Mucosa of descending colon (tissue), 3 donors: ENCODE measurements around the gene ADGRV1. TPM values are rescaled to one million over a fixed set of nuclear protein-coding genes. Genes with fewer than 3 reads are reported as not detected.

ENCODE experiments used
- ATAC-seq: fragments of 200-7000 bp; cut with Tn5 transposase; one replicate; pipeline ENCODE4 v1.9.1; 2020; ENCODE audit warnings: mild to moderate bottlenecking, moderate library complexity
- DNase-seq, 3 donors: peaks; one replicate each; pipeline ENCODE4 v3.0.0-alpha.2; 2020
- H3K36me3 ChIP-seq: fragments of 200-600 bp; one replicate; pipeline ENCODE4 v1.8.0; 2021; ENCODE audit warnings: low read depth, mild to moderate bottlenecking
- H3K4me1 ChIP-seq: fragments of 200-600 bp; one replicate; pipeline ENCODE4 v1.8.0; 2021; ENCODE audit warnings: low read depth, mild to moderate bottlenecking
- H3K4me3 ChIP-seq: fragments of 200-600 bp; one replicate; pipeline ENCODE4 v1.8.0; 2021; ENCODE audit warnings: mild to moderate bottlenecking
- H3K9me3 ChIP-seq: fragments of 200-600 bp; one replicate; pipeline ENCODE4 v1.8.0; 2021; ENCODE audit warnings: mild to moderate bottlenecking
- intact Hi-C, 2 donors: fragments of 100-400 bp; cut with DNase I in 1 of 2; cut with micrococcal nuclease in 1 of 2; formaldehyde crosslinking; loops; one replicate each; pipeline versions ENCODE4 v1.11.0 to v1.11.1; 2022; cut with DNase I, micrococcal nuclease
- total RNA-seq, 3 donors: library from RNA; stranded (reverse); fragmentation: NEBNext Ultra II Directional in 2 of 3; extraction: Animal tissue kit (Norgen Biotek cat#: 25700) in 2 of 3; gene quantifications; one replicate each; pipeline versions ENCODE4 v1.2.1 to v1.2.4, GENCODE V29; 2021 to 2023
- TF ChIP-seq, protein P1 (sequence below): fragments of 200-600 bp; IDR thresholded peaks from one replicate; pipeline ENCODE4 v1.8.0; 2022; ENCODE audit warnings: antibody characterized with exemption, mild to moderate bottlenecking
- donor health status: DM: no; HTN: no; CAD: no; lungs with moderate emphysema.
- donor health status: DM: no; HTN: no; CAD: no.
- donor health status: DM: no; HTN: yes; CAD: no.

Gene ADGRV1
- total RNA-seq, 3 donors from 2014 or later = 4.5 to 8.6 (median 6.1) TPM

DNA sequence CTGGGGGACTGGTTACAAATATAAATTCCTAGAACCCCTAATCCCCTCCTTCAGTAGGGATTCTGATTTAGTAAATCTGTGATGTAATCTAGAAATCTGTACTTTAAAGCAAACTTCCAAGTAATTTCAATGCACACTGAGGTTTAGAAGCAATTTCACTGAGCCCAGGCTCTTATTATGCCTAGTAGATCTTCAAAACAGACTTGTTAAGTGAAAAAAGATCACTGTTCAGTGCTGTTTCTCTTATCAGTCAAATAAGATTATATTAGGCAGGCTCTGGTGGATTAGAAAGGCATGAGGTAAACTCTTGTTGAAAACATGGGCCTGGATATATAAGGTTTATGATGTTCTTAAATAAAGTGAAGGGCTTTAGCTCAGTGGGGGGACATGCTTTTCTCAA lies 293.9 kb downstream of the ADGRV1 start:
- no peak for DNase-seq
- intact Hi-C loops = loop anchor here in 1 of 2 donors (10.0 kb wide), 1 partner anchor 572 kb away; no protein-coding TSS in a partner anchor
- no peak for ATAC-seq
- TF ChIP-seq, protein P1, sequence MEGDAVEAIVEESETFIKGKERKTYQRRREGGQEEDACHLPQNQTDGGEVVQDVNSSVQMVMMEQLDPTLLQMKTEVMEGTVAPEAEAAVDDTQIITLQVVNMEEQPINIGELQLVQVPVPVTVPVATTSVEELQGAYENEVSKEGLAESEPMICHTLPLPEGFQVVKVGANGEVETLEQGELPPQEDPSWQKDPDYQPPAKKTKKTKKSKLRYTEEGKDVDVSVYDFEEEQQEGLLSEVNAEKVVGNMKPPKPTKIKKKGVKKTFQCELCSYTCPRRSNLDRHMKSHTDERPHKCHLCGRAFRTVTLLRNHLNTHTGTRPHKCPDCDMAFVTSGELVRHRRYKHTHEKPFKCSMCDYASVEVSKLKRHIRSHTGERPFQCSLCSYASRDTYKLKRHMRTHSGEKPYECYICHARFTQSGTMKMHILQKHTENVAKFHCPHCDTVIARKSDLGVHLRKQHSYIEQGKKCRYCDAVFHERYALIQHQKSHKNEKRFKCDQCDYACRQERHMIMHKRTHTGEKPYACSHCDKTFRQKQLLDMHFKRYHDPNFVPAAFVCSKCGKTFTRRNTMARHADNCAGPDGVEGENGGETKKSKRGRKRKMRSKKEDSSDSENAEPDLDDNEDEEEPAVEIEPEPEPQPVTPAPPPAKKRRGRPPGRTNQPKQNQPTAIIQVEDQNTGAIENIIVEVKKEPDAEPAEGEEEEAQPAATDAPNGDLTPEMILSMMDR = no peak
- H3K4me1 ChIP-seq = no peaks in the 10 kb centered on the region
- H3K4me3 ChIP-seq = no peak overlapping the region
- H3K36me3 ChIP-seq = no peaks in the 10 kb centered on the region
- no peaks in the 10 kb centered on the region for H3K9me3 ChIP-seq

DNA sequence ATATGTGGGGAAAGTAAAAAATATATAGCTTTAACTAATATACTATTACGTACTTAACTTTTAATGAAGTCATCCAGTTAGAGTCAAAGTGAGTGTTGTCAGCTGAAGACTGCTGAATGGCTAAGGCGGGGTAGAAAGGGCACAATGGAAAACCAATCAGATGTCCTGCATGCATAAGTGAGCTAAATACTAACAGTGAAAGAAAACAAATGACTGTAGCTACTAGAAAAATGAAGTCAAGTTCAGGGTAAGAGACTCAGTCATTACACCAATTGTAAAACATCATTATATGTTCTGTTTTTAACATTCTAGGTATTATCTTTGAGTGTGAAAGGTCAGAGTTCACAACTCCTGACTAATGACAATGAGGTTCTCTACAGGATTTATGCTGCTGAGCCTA lies 295.2 kb downstream of the ADGRV1 start:
- Histone ChIP-seq H3K9me3 (no peaks in the 10 kb centered on the region), H3K36me3 (no peaks in the 10 kb centered on the region), H3K4me3 (no peak overlapping the region), H3K4me1 (no peaks in the 10 kb centered on the region)
- no peak for DNase-seq
- TF ChIP-seq, protein P1 = no peak
- intact Hi-C loops = loop anchor here in 1 of 2 donors (10.0 kb wide), 1 partner anchor 571 kb away; no protein-coding TSS in a partner anchor
- ATAC-seq = no peak

DNA sequence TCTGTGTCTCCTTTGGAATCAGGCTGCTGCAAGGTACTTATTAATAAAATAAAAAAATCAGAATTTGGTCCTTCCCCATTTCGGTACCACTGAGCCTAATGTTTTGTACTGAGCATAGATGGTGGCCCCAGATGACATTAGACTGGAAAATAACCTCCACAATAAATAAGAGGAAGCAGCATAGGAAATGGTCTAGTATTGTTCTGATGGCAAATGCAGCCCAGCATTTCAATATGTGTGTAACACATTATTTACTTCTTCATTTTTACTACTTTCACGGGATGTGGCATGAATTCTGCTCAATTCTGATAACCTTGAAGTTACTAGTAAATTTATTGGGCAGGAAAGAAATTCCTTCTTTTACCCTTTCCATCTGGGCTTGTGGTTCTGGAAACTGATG lies 295.6 kb downstream of the ADGRV1 start:
- DNase-seq (no peak), ATAC-seq (no peak)
- no peak overlapping the region for H3K4me3 ChIP-seq
- no peaks in the 10 kb centered on the region for H3K4me1 ChIP-seq
- no peaks in the 10 kb centered on the region for H3K36me3 ChIP-seq
- intact Hi-C loops = loop anchor here in 1 of 2 donors (10.0 kb wide), 1 partner anchor 571 kb away; no protein-coding TSS in a partner anchor
- H3K9me3 ChIP-seq = no peaks in the 10 kb centered on the region
- TF ChIP-seq, protein P1 = no peak

DNA sequence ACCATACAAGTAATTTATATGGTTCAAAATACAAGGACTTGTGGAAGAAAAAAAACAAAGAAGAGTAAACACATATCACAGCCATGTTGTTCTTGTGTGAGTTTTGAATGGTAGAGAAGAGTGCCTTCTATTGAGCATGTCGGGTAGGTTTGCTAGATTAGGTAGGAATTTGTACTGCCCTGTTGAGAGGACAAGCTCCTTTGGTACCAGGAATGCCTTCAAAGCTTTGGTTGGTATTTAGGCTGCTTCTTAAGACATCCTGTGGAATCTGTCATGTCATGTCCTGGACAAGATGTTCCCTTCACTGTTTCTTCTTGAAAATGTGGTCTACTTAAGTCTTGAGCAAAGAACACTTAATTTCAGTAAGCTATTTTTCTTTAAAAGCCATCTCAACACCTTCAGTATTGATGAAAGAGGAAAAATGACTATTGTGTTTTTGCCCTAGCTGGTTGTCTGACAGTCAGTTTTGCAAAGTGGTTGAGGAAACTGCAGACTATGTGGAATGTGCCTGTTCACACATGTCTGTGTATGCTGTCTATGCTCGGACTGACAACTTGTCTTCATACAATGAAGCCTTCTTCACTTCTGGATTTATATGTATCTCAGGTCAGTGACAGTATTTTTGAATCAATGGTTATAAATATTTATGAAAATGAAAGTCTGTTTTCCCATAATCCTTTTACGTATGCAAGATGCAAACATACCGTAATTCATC lies 296.9 kb downstream of the ADGRV1 start:
- no peak for ATAC-seq
- TF ChIP-seq, protein P1 = no peak
- Histone ChIP-seq H3K4me1 (no peaks in the 10 kb centered on the region), H3K4me3 (no peak overlapping the region), H3K36me3 (no peaks in the 10 kb centered on the region), H3K9me3 (no peaks in the 10 kb centered on the region)
- DNase-seq = no peak
- intact Hi-C loops = loop anchor here in 1 of 2 donors (10.0 kb wide), 1 partner anchor 569 kb away; no protein-coding TSS in a partner anchor

DNA sequence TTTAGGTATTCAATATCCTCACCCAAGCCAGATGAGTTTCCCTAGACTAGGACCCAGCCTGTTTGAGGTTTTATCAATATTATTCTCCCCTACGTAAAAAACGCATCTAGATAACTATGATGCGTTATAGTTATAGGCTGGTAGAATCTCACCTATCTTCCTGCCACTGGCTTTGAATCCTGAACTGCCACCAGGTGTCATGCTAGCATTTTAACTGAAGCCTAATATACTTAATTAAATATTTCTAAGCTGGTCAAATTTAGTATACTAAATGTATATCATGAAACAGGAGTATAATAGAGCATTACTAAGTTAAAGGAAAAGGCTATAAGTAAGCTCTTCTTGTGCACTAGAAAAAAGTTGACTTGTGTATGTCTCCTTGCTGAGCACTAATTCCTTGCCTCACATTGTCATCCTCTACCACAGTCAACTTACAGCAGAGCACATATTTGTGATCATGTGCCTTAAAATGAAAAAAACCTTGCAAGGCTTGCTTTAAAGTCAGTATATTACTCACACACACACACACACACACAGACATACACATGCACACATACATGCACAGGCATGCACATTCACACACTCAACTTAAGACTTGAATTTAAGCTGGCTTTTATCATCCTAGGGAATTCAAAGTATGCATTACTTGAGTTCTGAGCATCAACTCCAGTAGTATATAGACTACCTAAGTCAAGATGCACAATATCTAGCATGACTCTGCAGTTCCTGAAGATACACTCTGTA lies 303.4 kb downstream of the ADGRV1 start:
- TF ChIP-seq, protein P1 = no peak
- DNase-seq (no peak), ATAC-seq (no peak)
- no peaks in the 10 kb centered on the region for H3K4me1 ChIP-seq
- H3K9me3 ChIP-seq = no peaks in the 10 kb centered on the region
- intact Hi-C loops = loop anchor here in 1 of 2 donors (10.0 kb wide), 1 partner anchor 563 kb away; no protein-coding TSS in a partner anchor
- no peak overlapping the region for H3K4me3 ChIP-seq
- H3K36me3 ChIP-seq = no peaks in the 10 kb centered on the region
